GM12878 (cell line): Measurements from ENCODE around the gene CARMIL3. TPM values are rescaled to one million over a fixed set of nuclear protein-coding genes. Genes with fewer than 3 reads are reported as not detected.

Source experiments
- ATAC-seq: fragments of 200-7000 bp; cut with Tn5 transposase; 3 replicates; pipeline ENCODE4 v1.9.1; 2020; ENCODE audit warnings: mild to moderate bottlenecking, moderate library complexity
- BruUV-seq: library from RNA; stranded (reverse); fragments of 400-500 nt; replicated peaks from 2 replicates; lab custom pipeline; 2021; lab: Mats Ljungman, UMichigan
- CTCF ChIA-PET: fragments of 300-600 bp; sonication (Branson Sonifier 250); formaldehyde crosslinking; extraction: SDS; loops from one replicate; lab custom pipeline; 2021; ENCODE audit warnings: inconsistent platforms; lab: Yijun Ruan, JAX
- POLR2A ChIA-PET: fragments of 350-600 bp; formaldehyde crosslinking; extraction: SDS; loops from one replicate; lab custom pipeline; 2021; ENCODE audit warnings: inconsistent platforms; lab: Charles Lee
- RAD21 ChIA-PET: fragments of 300-600 bp; sonication (Branson Sonifier 250); formaldehyde crosslinking; loops from one replicate; lab custom pipeline; 2023; ENCODE audit warnings: antibody characterized with exemption; ENCODE audit not compliant: unreplicated experiment; lab: Charles Lee
- SMC1A ChIA-PET: fragments of 300-600 bp; sonication (Branson Sonifier 250); formaldehyde crosslinking; loops from one replicate; lab custom pipeline; 2023; ENCODE audit not compliant: unreplicated experiment, uncharacterized antibody; lab: Charles Lee
- DNase-seq: peaks from one replicate; pipeline ENCODE4 v3.0.0-alpha.2; 2011; ENCODE audit warnings: low read depth, low spot score
- FAIRE-seq: peaks from 3 replicates; lab custom pipeline; 2011; peaks lifted over from hg19 to GRCh38; lab: Jason Lieb, UNC
- H2AFZ ChIP-seq: 2 replicates; pipeline ENCODE4 v1.6.0; 2011; ENCODE audit warnings: low read depth, low read length, control low read depth; ENCODE audit not compliant: control insufficient read depth
- H3K27ac ChIP-seq: 2 replicates; pipeline ENCODE4 v1.5.1; 2011; ENCODE audit warnings: control low read depth; ENCODE audit not compliant: control insufficient read depth, insufficient read depth
- H3K27me3 ChIP-seq, 2 experiments: replicated peaks in 1 of 2; 2 replicates each; pipeline versions ENCODE4 v1.6.0 to v1.6.1; 2011; ENCODE audit warnings: low read length in 1 of 2; ENCODE audit not compliant: control insufficient read depth in 2 of 2, insufficient read depth in 2 of 2
- H3K36me3 ChIP-seq, 2 experiments: 2 replicates each; pipeline ENCODE4 v1.5.1; 2011; ENCODE audit warnings: low read length in 1 of 2; ENCODE audit not compliant: control insufficient read depth in 2 of 2, insufficient read depth in 2 of 2
- H3K4me1 ChIP-seq: 2 replicates; pipeline ENCODE4 v1.6.1; 2011; ENCODE audit warnings: mild to moderate bottlenecking, low read length, moderate library complexity, mixed read lengths; ENCODE audit not compliant: control insufficient read depth, insufficient read depth
- H3K4me2 ChIP-seq: 2 replicates; pipeline ENCODE4 v1.6.0; 2011; ENCODE audit warnings: control low read depth; ENCODE audit not compliant: control insufficient read depth, insufficient read depth
- H3K4me3 ChIP-seq: fragments of 200-600 bp; sonication (generic); 2 replicates; pipeline ENCODE4 v1.5.1; 2016
- H3K79me2 ChIP-seq: 2 replicates; pipeline ENCODE4 v1.6.0; 2011; ENCODE audit warnings: low read length; ENCODE audit not compliant: control insufficient read depth, insufficient read depth
- H3K9ac ChIP-seq: 2 replicates; pipeline ENCODE4 v1.8.0; 2011; ENCODE audit warnings: low read length, control low read depth, mixed read lengths; ENCODE audit not compliant: control insufficient read depth, insufficient read depth
- H3K9me3 ChIP-seq: replicated peaks from 3 replicates; pipeline ENCODE4 v1.5.1; 2011; ENCODE audit warnings: mild to moderate bottlenecking, low read length; ENCODE audit not compliant: control insufficient read depth, insufficient read depth
- H4K20me1 ChIP-seq: 2 replicates; pipeline ENCODE4 v1.6.0; 2011; ENCODE audit not compliant: control insufficient read depth, insufficient read depth
- ATF3 ChIP-seq: IDR thresholded peaks from 2 replicates; pipeline ENCODE4 v1.6.1; 2011; ENCODE audit warnings: low read depth, mild to moderate bottlenecking, low read length, moderate library complexity, borderline replicate concordance; ENCODE audit errors: extremely low read depth
- BHLHE40 ChIP-seq, 2 experiments: fragments of 450-650 bp in 1 of 2; IDR thresholded peaks; 2 replicates each; pipeline ENCODE4 v1.6.1; 2011 to 2017; ENCODE audit warnings: low read depth in 2 of 2, borderline replicate concordance in 1 of 2, improper control_type of control experiment in 1 of 2, low read length in 1 of 2, mild to moderate bottlenecking in 1 of 2
- ESRRA ChIP-seq: IDR thresholded peaks from 2 replicates; pipeline ENCODE4 v1.6.1; 2012; ENCODE audit warnings: mild to moderate bottlenecking, low read length, improper control_type of control experiment
- KAT2A ChIP-seq: conservative IDR thresholded peaks from 2 replicates; pipeline ENCODE4 v1.6.1; 2011; ENCODE audit warnings: low read depth, low read length; ENCODE audit not compliant: control insufficient read depth
- NFXL1 ChIP-seq: fragments of 450-650 bp; IDR thresholded peaks from 2 replicates; pipeline ENCODE4 v1.6.1; 2017; ENCODE audit warnings: antibody characterized with exemption, mild to moderate bottlenecking, borderline replicate concordance
- NR2F1 ChIP-seq: fragments of 450-650 bp; conservative IDR thresholded peaks from 2 replicates; pipeline ENCODE4 v1.6.1; 2017; ENCODE audit warnings: mild to moderate bottlenecking
- RB1 ChIP-seq: fragments of 450-650 bp; formaldehyde crosslinking; IDR thresholded peaks from 2 replicates; pipeline ENCODE4 v1.6.1; 2017; ENCODE audit warnings: mild to moderate bottlenecking, borderline replicate concordance
- RELA ChIP-seq: fragments of 450-650 bp; IDR thresholded peaks from 2 replicates; pipeline ENCODE4 v1.8.0; 2014; ENCODE audit warnings: borderline replicate concordance; ENCODE audit not compliant: partially characterized antibody
- TAF1 ChIP-seq: IDR thresholded peaks from 2 replicates; pipeline ENCODE4 v1.6.1; 2011; ENCODE audit warnings: mild to moderate bottlenecking, low read depth, low read length, borderline replicate concordance
- WGBS: methylation state at CpG from one replicate; pipeline ENCODE4 v1.1.6; 2016; ENCODE audit warnings: low lambda C conversion rate; ENCODE audit not compliant: insufficient replicate concordance, insufficient coverage; ENCODE audit errors: missing lambda C conversion rate; 5-methylcytosine and 5-hydroxymethylcytosine counted together
- in situ Hi-C: fragments of 300-500 bp; cut with MboI; formaldehyde crosslinking; loops from 9 replicates; pipeline ENCODE4 v1.14.3; 2018; ENCODE audit warnings: mixed read lengths
- intact Hi-C: fragments of 100-400 bp; cut with micrococcal nuclease; formaldehyde crosslinking; loops from one replicate; pipeline ENCODE4 v1.14.2; 2022; ENCODE audit not compliant: unreplicated experiment
- polyA plus RNA-seq, 11 experiments: library from polyadenylated mRNA; depleted of rRNA in 4 of 11; unstranded in 6 of 11; stranded (reverse) in 5 of 11; fragments of >200 nt; fragmentation: Nextera tagmentation in 4 of 11; fragmentation: Illumina TruSeq in 1 of 11; extraction: Ambion mirVana in 4 of 11; extraction: Trizol in 1 of 11; gene quantifications; 1 replicate in 1 of 11; 2 replicates in 10 of 11; pipeline versions ENCODE4 v1.2.1 to v1.2.3, GENCODE V29; 2011 to 2016; ENCODE audit warnings: inconsistent platforms in 2 of 11, missing spikeins in 2 of 11, low read depth in 1 of 11
- total RNA-seq, 4 experiments: library from RNA; depleted of rRNA in 3 of 4; stranded (reverse); fragments of >200 nt in 3 of 4; fragmentation: Illumina TruSeq in 1 of 4; extraction: Trizol in 1 of 4; gene quantifications; 2 replicates each; pipeline versions ENCODE4 v1.2.1 to v1.2.3, GENCODE V29; 2013 to 2021
- TF ChIP-seq, protein P1 (sequence below), 3 experiments: IDR thresholded peaks in 2 of 3; conservative IDR thresholded peaks in 1 of 3; 2 replicates each; pipeline ENCODE4 v1.5.1; 2011; ENCODE audit warnings: low read depth in 3 of 3, low read length in 3 of 3, mild to moderate bottlenecking in 3 of 3, control low read depth in 2 of 3, moderate library complexity in 2 of 3, inconsistent platforms in 1 of 3, mixed read lengths in 1 of 3; ENCODE audit not compliant: control insufficient read depth in 2 of 3, insufficient read depth in 1 of 3; ENCODE audit errors: extremely low read depth in 1 of 3
- TF ChIP-seq, protein P2 (sequence below): IDR thresholded peaks from 2 replicates; pipeline ENCODE4 v1.6.1; 2011; ENCODE audit warnings: low read depth, low read length, improper control_type of control experiment, borderline replicate concordance

Gene CARMIL3
- total and polyA plus RNA-seq, 10 of the 15 experiments (the other 5 are each of a cell fraction or from before 2014, with no cell fraction given) = 0.09 to 0.32 (median 0.25) TPM; not detected in 3

DNA sequence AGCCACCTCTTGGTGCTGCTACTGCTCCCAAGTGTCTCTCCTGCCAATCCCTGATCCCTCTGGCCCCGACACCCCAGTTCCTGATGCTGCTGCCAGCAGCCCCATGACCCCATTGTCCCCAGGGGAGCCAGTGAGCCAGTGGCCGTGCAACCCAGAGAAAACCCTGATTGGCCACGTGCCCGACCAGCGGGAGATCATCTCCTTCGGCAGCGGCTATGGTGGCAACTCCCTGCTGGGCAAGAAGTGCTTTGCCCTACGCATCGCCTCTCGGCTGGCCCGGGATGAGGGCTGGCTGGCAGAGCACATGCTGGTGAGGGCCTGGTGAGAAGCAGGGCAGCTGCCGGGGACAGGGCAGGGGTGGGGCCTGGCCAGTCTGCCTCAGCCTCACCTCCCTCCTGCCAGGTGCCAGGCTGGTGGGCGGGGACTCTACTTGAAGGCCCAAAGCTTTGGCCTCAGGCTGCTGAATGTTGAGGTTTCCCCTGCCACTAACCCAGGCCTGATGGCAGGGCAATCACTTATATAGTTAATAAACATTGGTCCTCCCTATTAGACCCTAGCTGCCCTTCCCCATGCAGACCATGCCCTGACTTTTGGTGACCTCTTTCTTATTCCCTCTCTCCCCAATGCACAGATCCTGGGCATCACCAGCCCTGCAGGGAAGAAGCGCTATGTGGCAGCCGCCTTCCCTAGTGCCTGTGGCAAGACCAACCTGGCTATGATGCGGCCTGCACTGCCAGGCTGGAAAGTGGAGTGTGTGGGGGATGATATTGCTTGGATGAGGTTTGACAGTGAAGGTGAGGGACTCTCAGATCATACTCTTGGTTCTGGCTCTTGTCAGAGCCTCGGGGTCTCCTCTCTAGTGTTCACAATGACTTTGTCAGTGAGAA, 47.4 kb downstream of the CARMIL3 start:
- ChIA-PET POLR2A (no interaction called here), SMC1A (interaction anchor here (1.6 kb wide), 1 partner anchor 11 kb away, joined by 3 read pairs; no protein-coding TSS in a partner anchor), CTCF (interaction anchor here (1.6 to 11.2 kb wide), 2 partner anchors 6 to 10 kb away, joined by 8 to 294 read pairs; no protein-coding TSS in a partner anchor)
- no peak overlapping the region for H3K9ac ChIP-seq
- H3K27ac ChIP-seq = no peak overlapping the region
- H3K9me3 ChIP-seq = no peaks in the 10 kb centered on the region
- no peak overlapping the region for H2AFZ ChIP-seq
- H3K4me2 ChIP-seq = no peak overlapping the region
- WGBS = 98% methylated on average over 17 of the region's 17 CpGs
- H3K36me3 ChIP-seq = peaks cover 11 to 14% of the 10 kb centered on the region in 2 experiments; a peak in 3 of 4 replicates
- peaks cover 21% of the 10 kb centered on the region for H3K79me2 ChIP-seq
- H3K4me3 ChIP-seq = no peak overlapping the region
- H3K4me1 ChIP-seq = no peaks in the 10 kb centered on the region
- FAIRE-seq = no peak
- TF ChIP-seq NR2F1 (no peak), ATF3 (no peak), NFXL1 (no peak), TAF1 (no peak), RB1 (no peak), BHLHE40 (IDR thresholded peaks at IDR 0.05; ENCODE audit: borderline replicate concordance in 1 of 2, low read depth in 2 of 2, low read length in 1 of 2) (no peak), KAT2A (no peak), RELA (no peak), ESRRA (no peak)
- TF ChIP-seq, protein P1, sequence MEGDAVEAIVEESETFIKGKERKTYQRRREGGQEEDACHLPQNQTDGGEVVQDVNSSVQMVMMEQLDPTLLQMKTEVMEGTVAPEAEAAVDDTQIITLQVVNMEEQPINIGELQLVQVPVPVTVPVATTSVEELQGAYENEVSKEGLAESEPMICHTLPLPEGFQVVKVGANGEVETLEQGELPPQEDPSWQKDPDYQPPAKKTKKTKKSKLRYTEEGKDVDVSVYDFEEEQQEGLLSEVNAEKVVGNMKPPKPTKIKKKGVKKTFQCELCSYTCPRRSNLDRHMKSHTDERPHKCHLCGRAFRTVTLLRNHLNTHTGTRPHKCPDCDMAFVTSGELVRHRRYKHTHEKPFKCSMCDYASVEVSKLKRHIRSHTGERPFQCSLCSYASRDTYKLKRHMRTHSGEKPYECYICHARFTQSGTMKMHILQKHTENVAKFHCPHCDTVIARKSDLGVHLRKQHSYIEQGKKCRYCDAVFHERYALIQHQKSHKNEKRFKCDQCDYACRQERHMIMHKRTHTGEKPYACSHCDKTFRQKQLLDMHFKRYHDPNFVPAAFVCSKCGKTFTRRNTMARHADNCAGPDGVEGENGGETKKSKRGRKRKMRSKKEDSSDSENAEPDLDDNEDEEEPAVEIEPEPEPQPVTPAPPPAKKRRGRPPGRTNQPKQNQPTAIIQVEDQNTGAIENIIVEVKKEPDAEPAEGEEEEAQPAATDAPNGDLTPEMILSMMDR (IDR thresholded peaks at IDR 0.05 in 2 of 3, conservative IDR thresholded peaks at IDR 0.05 in 1 of 3; ENCODE audit: control insufficient read depth in 2 of 3, extremely low read depth in 1 of 3, insufficient read depth in 1 of 3, low read depth in 3 of 3, low read length in 3 of 3) = no peak
- TF ChIP-seq, protein P2, sequence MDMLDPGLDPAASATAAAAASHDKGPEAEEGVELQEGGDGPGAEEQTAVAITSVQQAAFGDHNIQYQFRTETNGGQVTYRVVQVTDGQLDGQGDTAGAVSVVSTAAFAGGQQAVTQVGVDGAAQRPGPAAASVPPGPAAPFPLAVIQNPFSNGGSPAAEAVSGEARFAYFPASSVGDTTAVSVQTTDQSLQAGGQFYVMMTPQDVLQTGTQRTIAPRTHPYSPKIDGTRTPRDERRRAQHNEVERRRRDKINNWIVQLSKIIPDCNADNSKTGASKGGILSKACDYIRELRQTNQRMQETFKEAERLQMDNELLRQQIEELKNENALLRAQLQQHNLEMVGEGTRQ = no peak
- TF ChIP-seq, all 136 proteins: peak for 0
- in situ Hi-C loops = no loop called here
- RAD21 ChIA-PET = no interaction called here
- BruUV-seq = no TSS peak
- no peaks in the 10 kb centered on the region for H3K27me3 ChIP-seq
- intact Hi-C loops = no loop called here
- no peak for DNase-seq
- H4K20me1 ChIP-seq = no peaks in the 10 kb centered on the region
- no peak for ATAC-seq
